GM12878 (cell line): ENCODE data around the gene AP5B1.
"Not testable (repeated sequence)": the region's sequence is repeated elsewhere in the genome, so short reads cannot be mapped to it uniquely, and the experiment has no call there.

ENCODE experiments used
- BACH1 ChIP-seq: fragments of 450-650 bp; IDR thresholded peaks from 2 replicates; pipeline ENCODE4 v1.6.1; 2017; ENCODE audit warnings: mild to moderate bottlenecking, borderline replicate concordance
- BHLHE40 ChIP-seq, 2 experiments: fragments of 450-650 bp in 1 of 2; IDR thresholded peaks; 2 replicates each; pipeline ENCODE4 v1.6.1; 2011 to 2017; ENCODE audit warnings: low read depth in 2 of 2, borderline replicate concordance in 1 of 2, improper control_type of control experiment in 1 of 2, low read length in 1 of 2, mild to moderate bottlenecking in 1 of 2
- EP300 ChIP-seq, 2 experiments: fragments of 150-350 bp in 1 of 2; IDR thresholded peaks; 2 replicates each; pipeline ENCODE4 v1.6.1; 2011 to 2012; ENCODE audit warnings: low read depth in 2 of 2, low read length in 2 of 2, borderline replicate concordance in 1 of 2, improper control_type of control experiment in 1 of 2, inconsistent platforms in 1 of 2; ENCODE audit not compliant: control insufficient read depth in 1 of 2
- JUND ChIP-seq: IDR thresholded peaks from 2 replicates; pipeline ENCODE4 v1.6.1; 2012; ENCODE audit warnings: low read depth, mild to moderate bottlenecking, low read length, improper control_type of control experiment, moderate library complexity
- SPI1 ChIP-seq: IDR thresholded peaks from 2 replicates; pipeline ENCODE4 v1.6.1; 2011; ENCODE audit warnings: low read depth, mild to moderate bottlenecking, low read length, moderate library complexity, borderline replicate concordance; ENCODE audit not compliant: insufficient read depth
- WRNIP1 ChIP-seq: IDR thresholded peaks from 2 replicates; pipeline ENCODE4 v1.6.1; 2011; ENCODE audit warnings: low read depth, low read length, improper control_type of control experiment, borderline replicate concordance
- TF ChIP-seq, protein P1 (sequence below): IDR thresholded peaks from 2 replicates; pipeline ENCODE4 v1.6.1; 2011; ENCODE audit warnings: low read depth, low read length, improper control_type of control experiment, borderline replicate concordance
- TF ChIP-seq, protein P2 (sequence below): IDR thresholded peaks from 2 replicates; pipeline ENCODE4 v1.6.1; 2012; ENCODE audit warnings: mild to moderate bottlenecking, low read depth, low read length

DNA sequence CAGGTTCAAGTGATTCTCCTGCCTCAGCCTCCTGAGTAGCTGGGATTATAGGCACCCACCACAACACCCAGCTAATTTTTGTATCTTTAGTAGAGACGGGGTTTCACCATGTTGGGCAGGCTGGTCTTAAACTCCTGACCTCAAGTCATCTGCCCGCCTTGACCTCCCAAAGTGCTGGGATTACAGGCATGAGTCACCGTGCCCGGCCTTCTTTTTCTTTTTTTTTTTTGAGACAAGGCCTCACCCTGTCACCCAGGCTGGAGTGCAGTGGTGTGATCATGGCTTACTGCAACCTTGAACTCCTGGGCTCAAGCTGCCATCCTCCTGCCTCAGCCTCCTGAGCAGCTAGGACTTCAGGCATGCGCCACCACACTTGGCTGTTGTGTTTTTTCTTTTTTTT is 13.0 kb downstream of the AP5B1 start:
- TF ChIP-seq, protein P1, sequence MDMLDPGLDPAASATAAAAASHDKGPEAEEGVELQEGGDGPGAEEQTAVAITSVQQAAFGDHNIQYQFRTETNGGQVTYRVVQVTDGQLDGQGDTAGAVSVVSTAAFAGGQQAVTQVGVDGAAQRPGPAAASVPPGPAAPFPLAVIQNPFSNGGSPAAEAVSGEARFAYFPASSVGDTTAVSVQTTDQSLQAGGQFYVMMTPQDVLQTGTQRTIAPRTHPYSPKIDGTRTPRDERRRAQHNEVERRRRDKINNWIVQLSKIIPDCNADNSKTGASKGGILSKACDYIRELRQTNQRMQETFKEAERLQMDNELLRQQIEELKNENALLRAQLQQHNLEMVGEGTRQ, result not testable (repeated sequence)
- not testable (repeated sequence) for TF ChIP-seq WRNIP1; SPI1; JUND; BACH1; BHLHE40 (IDR thresholded peaks at IDR 0.05; ENCODE audit: borderline replicate concordance in 1 of 2, low read depth in 2 of 2, low read length in 1 of 2); EP300 (IDR thresholded peaks at IDR 0.05; ENCODE audit: borderline replicate concordance in 1 of 2, control insufficient read depth in 1 of 2, low read depth in 2 of 2, low read length in 2 of 2)
- TF ChIP-seq, protein P2, sequence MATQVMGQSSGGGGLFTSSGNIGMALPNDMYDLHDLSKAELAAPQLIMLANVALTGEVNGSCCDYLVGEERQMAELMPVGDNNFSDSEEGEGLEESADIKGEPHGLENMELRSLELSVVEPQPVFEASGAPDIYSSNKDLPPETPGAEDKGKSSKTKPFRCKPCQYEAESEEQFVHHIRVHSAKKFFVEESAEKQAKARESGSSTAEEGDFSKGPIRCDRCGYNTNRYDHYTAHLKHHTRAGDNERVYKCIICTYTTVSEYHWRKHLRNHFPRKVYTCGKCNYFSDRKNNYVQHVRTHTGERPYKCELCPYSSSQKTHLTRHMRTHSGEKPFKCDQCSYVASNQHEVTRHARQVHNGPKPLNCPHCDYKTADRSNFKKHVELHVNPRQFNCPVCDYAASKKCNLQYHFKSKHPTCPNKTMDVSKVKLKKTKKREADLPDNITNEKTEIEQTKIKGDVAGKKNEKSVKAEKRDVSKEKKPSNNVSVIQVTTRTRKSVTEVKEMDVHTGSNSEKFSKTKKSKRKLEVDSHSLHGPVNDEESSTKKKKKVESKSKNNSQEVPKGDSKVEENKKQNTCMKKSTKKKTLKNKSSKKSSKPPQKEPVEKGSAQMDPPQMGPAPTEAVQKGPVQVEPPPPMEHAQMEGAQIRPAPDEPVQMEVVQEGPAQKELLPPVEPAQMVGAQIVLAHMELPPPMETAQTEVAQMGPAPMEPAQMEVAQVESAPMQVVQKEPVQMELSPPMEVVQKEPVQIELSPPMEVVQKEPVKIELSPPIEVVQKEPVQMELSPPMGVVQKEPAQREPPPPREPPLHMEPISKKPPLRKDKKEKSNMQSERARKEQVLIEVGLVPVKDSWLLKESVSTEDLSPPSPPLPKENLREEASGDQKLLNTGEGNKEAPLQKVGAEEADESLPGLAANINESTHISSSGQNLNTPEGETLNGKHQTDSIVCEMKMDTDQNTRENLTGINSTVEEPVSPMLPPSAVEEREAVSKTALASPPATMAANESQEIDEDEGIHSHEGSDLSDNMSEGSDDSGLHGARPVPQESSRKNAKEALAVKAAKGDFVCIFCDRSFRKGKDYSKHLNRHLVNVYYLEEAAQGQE, result not testable (repeated sequence)
